K562 (cell line): ENCODE measurements around the gene MYO1E. TPM values are rescaled to one million over a fixed set of nuclear protein-coding genes. Genes with fewer than 3 reads are reported as not detected.

Source experiments
- BDP1 ChIP-seq: IDR thresholded peaks from 3 replicates; pipeline ENCODE4 v1.6.1; 2011; ENCODE audit not compliant: insufficient read length, insufficient read depth
- GTF2F1 ChIP-seq: IDR thresholded peaks from 2 replicates; pipeline ENCODE4 v1.6.1; 2011; ENCODE audit warnings: low read depth, low read length, improper control_type of control experiment
- HOMEZ ChIP-seq: fragments of 250-450 bp; sonication (Bioruptor Pico); IDR thresholded peaks from 2 replicates; pipeline ENCODE4 v1.4.0; 2020; ENCODE audit warnings: mild to moderate bottlenecking, moderate library complexity
- KHSRP ChIP-seq: fragments of 450-650 bp; IDR thresholded peaks from 2 replicates; pipeline ENCODE4 v1.6.1; 2017
- KLF1 ChIP-seq: fragments of 450-650 bp; IDR thresholded peaks from 2 replicates; pipeline ENCODE4 v1.6.1; 2016; ENCODE audit warnings: missing genetic modification characterization, missing compliant biosample characterization
- MGA ChIP-seq: fragments of 450-650 bp; IDR thresholded peaks from 2 replicates; pipeline ENCODE4 v1.6.1; 2016; ENCODE audit warnings: mild to moderate bottlenecking, moderate library complexity
- SP1 ChIP-seq: sonication (generic); formaldehyde crosslinking; IDR thresholded peaks from 2 replicates; pipeline ENCODE4 v1.8.1; 2022; ENCODE audit warnings: mild to moderate bottlenecking, missing genetic modification reagents
- STAT6 ChIP-seq: sonication (generic); formaldehyde crosslinking; IDR thresholded peaks from 2 replicates; pipeline ENCODE4 v1.8.1; 2023; ENCODE audit warnings: mild to moderate bottlenecking, missing genetic modification reagents
- TSC22D4 ChIP-seq: fragments of 450-650 bp; IDR thresholded peaks from 2 replicates; pipeline ENCODE4 v1.6.1; 2016; ENCODE audit warnings: missing genetic modification characterization, missing biosample characterization, control low read depth
- UBTF ChIP-seq, 2 experiments: IDR thresholded peaks; 2 replicates each; pipeline ENCODE4 v1.6.1; 2012; ENCODE audit warnings: improper control_type of control experiment in 2 of 2, low read depth in 2 of 2, low read length in 2 of 2, borderline replicate concordance in 1 of 2
- ZKSCAN8 ChIP-seq: fragments of 200-800 bp; sonication (Bioruptor generic); IDR thresholded peaks from 2 replicates; pipeline ENCODE4 v1.6.1; 2016; ENCODE audit warnings: missing genetic modification characterization, missing compliant biosample characterization
- polyA plus RNA-seq, 8 experiments: library from polyadenylated mRNA; depleted of rRNA in 4 of 8; stranded (reverse) in 5 of 8; unstranded in 3 of 8; fragments of >200 nt; fragmentation: Nextera tagmentation in 2 of 8; fragmentation: Illumina TruSeq in 1 of 8; extraction: Ambion mirVana in 2 of 8; extraction: Trizol in 1 of 8; gene quantifications; 2 replicates each; pipeline versions ENCODE4 v1.2.1 to v1.2.3, GENCODE V29; 2011 to 2014; ENCODE audit warnings: inconsistent platforms in 1 of 8, missing spikeins in 1 of 8
- total RNA-seq, 7 experiments: library from RNA; depleted of rRNA in 6 of 7; stranded (reverse); fragments of >200 nt in 6 of 7; fragmentation: Illumina TruSeq in 2 of 7; extraction: Trizol in 2 of 7; gene quantifications; 2 replicates each; pipeline versions ENCODE4 v1.2.1 to v1.2.3, GENCODE V29; 2011 to 2021; ENCODE audit warnings: low replicate concordance in 1 of 7

MYO1E gene
- total and polyA plus RNA-seq, 9 of the 15 experiments (the other 6 are each of a cell fraction or from before 2014, with no cell fraction given): under 0.01 to 0.44 (median 0.01) TPM; not detected in 6

GRCh38 chr15:59158701-59159034 is 214.0 kb downstream of the MYO1E start (continued):
- TF ChIP-seq MGA (no peak), KHSRP (no peak), GTF2F1 (no peak), STAT6 (CRISPR knock-in tag) (no peak), ZKSCAN8 (CRISPR knock-in tag) (no peak), TSC22D4 (tag) (no peak), UBTF (IDR thresholded peaks at IDR 0.05; ENCODE audit: borderline replicate concordance in 1 of 2, low read depth in 2 of 2, low read length in 2 of 2) (no peak), BDP1 (no peak), HOMEZ (CRISPR knock-in tag) (no peak), KLF1 (no peak), SP1 (CRISPR knock-in tag) (no peak)
